Activated naive CD4-positive, alpha-beta T cell treated with Interleukin-2 at 50 U/mL for 16 hours (primary cell): ENCODE results near the gene FAM90A1.
"Not testable (repeated sequence)": the region's sequence is repeated elsewhere in the genome, so short reads cannot be mapped to it uniquely, and the experiment has no call there.

ENCODE experiments used
- DNase-seq: peaks from one replicate; pipeline ENCODE4 v3.0.0-alpha.2; 2020

The FAM90A1 gene, protein sequence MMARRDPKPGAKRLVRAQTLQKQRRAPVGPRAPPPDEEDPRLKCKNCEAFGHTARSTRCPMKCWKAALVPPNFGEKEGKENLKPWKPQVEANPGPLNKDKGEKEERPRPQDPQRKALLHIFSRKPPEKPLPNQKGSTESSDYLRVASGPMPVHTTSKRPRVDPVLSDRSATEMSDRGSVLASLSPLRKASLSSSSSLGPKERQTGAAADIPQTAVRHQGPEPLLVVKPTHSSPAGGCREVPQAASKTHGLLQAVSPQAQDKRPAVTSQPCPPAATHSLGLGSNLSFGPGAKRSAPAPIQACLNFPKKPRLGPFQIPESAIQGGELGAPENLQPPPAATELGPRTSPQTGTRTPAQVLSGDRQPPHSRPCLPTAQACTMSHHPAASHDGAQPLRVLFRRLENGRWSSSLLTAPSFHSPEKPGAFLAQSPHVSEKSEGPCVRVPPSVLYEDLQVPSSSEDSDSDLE

DNA sequence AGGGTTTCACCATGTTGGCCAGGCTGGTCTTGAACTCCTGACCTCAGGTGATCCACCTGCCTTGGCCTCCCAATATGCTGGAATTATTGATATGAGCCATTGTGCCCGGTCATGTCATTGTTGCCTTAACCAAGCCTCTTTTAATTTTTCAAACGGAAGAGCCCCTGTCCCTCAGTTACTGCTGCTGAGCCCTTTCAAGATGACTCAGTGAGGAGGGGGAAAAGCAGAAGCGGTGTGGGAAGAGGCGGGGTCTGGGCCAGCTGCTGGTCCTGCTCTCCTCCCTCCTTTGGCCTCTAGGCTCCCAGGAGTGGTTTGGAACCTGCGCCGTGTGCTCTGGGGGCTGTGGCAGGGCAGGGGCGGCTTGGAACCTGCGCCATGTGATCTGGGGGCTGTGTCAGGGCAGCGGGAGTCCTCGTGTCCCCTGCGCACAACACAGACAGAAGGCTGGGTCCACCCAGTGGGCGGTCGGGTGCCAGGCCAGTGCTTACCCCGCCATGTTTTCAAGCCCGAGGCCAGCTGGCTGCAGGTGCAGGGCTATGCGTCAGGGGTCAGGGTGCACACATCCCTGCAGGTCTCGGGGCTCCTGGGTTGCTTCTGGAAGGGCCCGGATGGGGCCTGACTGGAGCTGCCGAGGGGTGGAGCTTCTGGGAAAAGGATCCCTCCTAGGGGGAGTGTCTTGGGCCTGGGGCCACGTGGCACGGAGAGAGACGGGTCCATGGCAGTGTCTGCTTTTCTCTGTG lies at the start of gene FAM90A1:
Gene FAM90A1 (minus strand): TSS at position 627 of the 740 bp plus-strand sequence. CDS start 2,786 bp downstream, outside the sequence.
- DNase-seq: not testable (repeated sequence)

DNA sequence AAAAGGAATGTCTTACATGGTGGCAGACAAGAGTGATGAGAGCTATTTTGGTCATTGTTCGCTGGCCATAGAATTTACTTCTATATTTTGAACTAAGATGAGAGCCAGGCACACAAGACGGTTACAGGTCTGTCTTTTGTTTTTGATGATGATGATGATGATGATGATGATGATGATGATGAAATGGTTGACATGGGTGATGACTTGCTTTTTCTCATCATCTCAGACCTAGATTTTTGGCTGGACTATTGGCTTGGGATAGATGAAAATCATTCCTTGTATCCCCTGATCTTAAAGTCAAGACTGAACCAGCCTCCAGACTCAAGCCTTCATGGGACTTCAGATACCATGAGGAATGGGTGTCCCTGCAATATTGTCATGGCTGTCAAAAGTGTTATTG lies 49.0 kb upstream of the FAM90A1 start:
- not testable (repeated sequence) for DNase-seq

DNA sequence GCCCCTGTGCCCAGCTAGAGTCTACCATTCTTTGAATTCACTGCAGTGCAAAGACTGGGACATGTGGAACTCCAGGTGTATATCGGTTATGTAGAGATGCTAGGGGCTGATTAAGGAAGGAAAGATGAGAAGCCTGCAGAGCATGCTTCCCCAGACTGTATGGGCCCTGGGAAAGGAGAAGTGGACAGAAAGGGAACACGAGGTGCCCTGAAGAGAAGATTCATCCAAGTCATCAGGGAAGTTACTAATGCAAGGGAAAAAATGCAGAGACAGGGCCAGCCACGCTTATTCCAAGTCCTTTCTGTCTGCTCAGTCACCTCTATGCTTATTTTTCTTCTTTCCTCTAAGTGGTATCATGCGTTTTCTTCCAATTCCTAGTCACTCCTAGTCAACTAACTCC lies 39.3 kb upstream of the FAM90A1 start:
- DNase-seq: not testable (repeated sequence)

DNA sequence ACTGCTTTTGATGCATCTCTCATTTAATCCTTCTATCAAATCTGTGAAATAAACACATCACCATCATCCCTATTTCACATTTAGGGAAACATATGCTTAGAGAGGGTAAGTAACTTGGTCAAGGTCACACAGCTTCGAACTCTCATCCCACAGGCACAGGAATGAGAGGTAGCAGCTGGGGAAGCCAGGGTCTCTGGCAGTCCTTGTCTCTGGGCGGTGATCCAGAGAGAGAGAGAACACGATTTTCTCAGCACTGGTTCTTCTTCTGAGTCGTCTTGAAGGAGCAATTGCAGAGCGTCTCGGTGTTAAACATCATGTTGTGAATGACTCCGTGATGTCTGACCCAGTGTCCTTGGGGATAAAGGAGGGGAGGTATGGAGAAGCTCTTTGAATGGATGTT lies 36.8 kb upstream of the FAM90A1 start:
- DNase-seq: not testable (repeated sequence)

DNA sequence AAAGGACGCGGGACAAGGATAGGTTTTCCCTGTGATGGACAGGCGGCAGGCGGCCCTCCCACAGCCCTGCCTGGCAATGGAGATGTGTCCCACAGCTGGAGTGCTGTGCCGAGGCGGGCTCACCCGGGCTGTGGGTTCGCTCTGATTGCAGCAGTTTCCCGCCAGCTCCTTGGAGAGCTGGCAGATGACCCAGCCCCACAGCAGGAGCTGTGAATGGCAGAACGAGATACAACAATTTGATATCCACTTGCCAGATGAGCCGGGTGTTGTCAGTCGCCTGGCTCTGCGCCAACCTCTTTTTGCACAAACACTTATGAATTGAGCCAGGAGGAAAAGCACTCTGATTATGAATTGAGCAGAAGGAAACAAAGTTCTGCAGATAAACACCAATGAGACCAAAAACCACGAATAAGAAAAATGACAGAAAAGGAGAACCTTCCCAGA lies 33.7 kb upstream of the FAM90A1 start:
- not testable (repeated sequence) for DNase-seq

DNA sequence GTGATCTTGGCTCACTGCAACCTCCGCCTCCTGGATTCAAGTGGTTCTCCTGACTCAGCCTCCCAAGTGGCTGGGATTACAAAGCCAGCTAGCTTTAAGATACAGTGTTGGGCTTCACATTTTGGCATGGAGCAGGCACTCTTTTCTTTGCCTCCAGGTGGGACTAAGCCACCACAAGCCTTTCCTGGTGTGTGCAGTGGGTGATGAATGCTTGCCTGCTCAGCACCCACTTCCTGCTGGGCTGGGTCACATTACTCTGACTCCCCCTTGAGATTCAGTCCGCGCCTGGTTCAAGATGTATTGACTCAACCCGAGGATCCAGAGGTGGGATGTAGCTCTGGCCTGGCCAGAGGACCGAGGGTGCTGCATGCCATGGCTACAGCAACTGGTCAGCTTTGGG lies 28.9 kb upstream of the FAM90A1 start:
- DNase-seq: not testable (repeated sequence)

DNA sequence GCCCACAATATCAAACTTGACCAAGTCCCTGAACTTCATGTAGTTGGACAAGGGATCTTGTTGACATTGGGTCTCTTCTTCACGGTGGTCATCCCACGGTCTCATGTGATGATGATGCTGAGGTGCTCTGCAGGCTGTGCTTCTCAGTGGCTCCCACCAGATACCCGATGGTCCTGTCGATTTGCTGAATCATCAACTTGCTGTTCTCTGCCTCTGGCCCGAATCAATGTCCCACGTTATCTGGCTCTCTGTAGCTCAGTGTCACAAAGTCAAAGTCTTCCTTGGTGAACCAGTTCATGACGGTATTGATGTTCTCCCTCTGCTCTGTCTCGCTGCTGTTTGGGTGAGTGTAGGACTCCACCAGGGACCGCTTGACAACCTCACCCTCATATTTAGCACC lies 27.3 kb upstream of the FAM90A1 start:
- DNase-seq: not testable (repeated sequence)

DNA sequence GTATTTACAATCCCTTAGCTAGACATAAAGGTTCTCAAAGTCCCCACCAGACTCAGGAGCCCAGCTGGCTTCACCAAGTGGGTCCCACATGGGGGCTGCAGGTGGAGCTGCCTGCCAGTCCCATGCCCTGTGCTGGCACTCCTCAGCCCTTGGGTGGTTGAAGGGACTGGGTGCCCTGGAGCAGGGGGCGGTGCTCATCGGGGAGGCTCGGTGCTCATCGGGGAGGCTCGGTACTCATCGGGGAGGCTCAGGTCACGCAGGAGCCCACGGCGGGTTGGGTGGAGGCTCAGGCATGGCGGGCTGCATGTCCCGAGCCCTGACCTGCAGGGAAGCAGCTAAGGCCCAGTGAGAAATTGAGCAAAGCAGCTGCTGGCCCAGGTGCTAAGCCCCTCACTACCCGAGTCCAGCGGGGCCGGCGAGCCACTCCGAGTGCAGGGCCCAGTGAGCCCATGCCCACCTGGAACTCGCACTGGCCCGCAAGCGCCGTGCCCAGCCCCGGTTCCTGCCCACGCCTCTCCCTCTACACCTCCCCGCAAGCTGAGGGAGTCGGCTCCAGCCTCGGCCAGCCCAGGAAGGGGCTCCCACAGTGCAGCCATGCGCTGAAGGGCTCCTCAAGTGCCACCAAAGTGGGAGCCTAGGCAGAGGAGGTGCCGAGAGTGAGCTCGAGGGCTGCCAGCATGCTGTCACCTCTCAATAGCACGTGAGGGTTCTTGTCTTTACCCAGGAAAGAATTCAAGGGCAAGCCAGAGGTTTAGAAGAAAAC lies 24.8 kb upstream of the FAM90A1 start:
- not testable (repeated sequence) for DNase-seq

DNA sequence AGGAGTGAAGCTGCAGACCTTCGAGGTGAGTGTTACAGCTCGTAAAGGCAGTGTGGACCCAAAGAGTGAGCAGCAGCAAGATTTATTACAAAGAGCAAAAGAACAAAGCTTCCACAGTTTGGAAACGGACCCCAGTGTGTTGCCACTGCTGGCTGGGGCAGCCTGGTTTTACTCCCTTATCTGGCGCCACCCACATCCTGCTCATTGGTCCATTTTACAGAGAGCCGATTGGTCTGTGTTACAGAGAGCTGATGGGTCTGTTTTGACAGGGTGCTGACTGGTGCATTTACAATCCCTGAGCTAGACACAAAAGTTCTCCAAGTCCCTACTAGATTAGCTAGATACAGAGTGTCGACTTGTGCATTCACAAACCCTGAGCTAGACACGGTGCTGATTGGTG lies 24.2 kb upstream of the FAM90A1 start:
- not testable (repeated sequence) for DNase-seq

DNA sequence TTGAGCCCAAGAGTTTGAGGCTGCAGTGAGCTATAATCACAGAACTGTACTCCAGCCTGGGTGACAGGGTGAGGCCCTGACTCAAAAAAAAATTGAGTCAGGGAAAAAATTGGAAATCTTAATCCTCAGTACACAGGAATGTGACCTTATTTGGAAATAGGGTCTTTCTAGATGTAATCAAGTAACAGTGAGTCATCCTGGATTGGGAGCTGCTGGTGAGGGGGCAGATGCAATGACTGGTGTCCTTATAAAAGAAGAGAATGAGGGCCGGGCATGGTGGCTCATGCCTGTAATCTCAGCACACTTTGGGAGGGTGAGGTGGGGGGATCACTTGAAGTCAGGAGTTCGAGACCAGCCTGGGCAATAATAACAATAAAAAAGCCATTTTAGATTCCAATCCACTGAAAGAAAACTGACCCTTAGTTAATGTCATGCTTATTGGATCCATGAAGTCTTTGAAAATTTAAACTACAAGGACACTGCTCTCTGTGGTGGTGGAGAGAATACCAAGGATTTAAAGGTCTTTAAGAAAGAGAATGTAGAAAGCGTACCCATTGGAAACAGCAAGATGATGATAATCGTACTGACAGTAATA lies 19.6 kb upstream of the FAM90A1 start:
- DNase-seq: not testable (repeated sequence)

DNA sequence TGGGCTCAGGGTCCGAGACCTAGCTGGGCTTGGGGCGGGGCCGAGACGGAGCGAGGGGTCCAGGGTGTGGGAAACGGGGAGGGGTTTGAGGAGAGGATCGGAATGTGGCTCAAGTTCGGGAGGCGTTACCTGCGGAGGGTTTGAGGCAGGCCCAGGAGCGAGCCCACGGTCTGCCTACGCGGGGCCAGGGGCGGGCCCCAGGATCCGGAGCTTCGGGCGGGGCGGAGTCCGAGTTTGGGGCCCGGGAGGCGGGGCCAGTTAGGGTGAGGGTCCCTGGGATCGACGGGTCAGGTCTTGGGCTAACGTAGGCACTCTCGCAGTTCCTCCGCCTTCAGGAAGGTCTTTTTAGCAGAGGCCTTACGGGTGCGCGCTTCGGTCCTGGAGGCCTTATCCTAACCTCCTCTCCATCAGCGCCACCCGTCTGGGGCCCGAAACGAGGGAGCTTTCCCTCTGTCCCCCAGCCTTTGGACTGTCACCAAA lies 16.3 kb upstream of the FAM90A1 start:
- DNase-seq: not testable (repeated sequence)

DNA sequence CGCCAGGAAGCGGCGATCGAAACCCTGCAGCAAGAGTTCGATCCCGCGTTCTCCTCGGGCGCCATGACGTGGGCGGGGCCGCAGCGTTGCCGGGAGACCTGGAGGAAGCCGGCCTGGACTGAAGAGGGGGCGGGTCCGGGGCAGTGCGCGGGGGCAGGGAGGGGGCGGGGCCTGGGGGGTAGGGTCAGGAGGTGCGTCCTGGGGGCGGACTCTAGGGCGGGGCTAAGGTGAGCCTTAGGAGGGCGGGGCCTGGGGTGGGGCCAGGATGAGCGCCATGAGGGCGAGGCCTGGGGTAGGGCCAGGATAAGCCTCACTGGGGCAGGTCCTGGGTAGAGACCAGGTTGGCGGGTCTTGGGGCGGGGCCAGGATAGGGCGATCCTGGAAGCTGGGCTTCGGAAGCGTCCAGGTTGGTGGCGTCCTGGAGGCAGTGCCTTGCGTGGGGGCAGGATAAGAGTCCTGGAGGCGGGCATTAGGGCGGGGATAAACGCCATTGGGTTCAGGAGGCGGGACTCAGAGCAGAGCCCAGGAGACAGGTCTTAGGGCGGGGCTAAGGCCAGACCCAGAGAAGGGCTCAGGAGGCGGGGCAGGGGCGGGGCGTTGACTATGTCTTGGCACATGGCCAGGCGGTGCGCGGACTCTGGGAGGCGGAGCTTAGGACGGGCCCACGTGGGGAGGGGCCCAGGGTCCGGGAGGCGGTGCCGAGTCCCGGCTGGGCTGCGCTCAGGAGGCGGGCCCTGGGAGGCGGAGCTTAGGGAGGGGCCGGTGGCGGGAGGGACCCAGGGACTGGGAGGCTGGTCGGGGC lies 15.7 kb upstream of the FAM90A1 start:
- peak; percentile 100 for DNase-seq

DNA sequence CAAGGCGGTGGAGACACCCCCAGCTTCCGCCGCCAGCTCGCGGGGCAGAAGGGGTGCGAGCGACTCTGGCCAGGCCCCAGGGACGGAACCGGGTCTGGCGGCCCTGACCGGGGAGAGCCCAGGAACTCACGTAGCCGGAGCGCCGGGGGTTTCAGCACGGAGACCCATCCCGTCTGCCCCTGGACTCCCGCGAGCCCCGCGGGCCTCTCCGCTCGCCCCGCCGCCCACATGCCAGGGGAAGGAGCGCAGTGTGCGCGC lies 15.1 kb upstream of the FAM90A1 start:
- not testable (repeated sequence) for DNase-seq

DNA sequence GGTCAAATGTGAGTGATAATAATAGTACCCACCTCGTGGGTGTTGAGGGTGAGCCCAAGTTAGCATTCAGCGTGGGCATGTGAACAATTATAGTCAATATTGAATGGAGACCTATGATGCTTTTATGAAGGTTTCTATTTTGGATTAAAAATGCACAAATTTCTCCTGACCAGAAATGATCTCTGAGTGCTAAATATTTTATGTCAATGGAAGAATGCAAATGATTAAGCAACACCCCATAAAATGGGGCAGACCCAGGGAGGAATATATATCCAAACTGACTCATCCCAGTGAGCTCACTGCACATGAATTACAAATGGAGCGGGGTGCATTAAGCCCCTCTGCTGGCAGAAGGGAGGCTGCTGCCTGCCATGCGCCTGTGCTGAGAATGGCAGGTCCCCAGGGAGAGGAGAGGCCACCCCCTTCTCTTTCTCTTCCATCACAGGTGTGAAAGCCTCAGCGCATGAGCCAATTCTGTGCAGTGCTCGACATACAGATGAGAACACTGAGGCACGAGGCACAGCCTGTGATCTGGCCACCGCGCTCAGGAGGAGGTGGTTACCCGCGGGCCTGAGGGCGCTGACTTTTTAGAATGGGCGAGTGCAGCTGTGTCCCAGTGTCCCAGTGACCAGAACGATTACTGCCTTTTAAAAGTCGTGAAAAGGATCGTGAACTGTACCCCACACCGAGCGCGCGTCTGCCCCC lies 14.7 kb upstream of the FAM90A1 start:
- DNase-seq: peak; percentile 38

DNA sequence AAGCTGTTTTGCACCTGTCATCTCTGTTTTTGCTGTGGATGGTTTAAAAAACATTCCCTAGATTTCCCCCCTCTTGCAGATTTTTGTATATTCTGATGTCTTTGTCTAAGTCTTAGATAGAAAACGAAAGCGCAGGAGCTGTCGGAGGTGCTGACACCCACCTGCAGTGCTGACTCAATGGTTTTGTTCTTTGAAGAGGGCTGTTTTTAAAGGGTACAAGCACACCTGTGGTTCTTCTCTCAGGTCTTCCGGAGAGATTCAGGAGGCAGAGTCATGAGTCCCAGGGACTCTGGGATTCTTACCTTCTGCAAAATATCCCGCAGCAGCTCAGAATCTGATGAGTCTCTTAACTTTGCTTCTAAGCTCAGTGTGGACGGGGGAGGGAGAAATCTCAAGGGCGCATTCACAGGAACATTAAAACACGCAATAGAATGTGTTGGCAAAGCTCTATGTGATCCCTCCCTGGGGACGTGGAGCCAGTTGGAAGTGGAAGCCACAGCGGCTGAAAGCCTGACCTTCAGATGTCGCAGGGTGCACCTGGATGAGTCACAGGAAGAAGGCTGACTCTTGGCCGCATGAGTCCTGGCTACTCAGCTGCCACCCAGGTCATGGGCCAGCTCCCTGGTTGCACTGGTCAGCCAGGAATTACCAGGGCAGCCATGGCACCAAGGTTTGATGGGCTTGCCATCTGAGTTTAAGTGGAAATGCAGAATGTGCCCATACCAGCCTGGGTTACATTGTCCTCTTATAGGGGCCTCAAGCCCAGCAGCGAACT lies 13.1 kb upstream of the FAM90A1 start:
- not testable (repeated sequence) for DNase-seq

DNA sequence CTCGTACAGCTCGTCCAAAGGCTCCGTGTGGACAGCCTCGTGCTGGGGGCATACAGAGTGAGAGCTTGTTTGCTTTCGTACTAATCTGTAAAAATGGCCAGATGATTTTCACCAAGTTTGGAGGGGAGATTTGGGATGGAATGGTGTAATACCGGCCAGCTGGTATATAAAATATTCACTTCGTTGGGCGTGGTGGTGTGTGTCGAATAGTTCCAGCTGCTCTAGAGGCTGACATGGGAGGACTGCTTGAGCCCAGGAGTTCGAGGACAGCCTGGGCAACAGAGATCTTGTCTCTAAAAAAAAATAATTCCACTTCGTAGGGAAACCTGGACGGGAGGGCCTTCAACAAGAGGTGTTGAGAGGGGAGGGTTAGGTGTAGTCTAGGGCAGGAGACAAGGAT lies 9.6 kb upstream of the FAM90A1 start:
- DNase-seq: not testable (repeated sequence)

DNA sequence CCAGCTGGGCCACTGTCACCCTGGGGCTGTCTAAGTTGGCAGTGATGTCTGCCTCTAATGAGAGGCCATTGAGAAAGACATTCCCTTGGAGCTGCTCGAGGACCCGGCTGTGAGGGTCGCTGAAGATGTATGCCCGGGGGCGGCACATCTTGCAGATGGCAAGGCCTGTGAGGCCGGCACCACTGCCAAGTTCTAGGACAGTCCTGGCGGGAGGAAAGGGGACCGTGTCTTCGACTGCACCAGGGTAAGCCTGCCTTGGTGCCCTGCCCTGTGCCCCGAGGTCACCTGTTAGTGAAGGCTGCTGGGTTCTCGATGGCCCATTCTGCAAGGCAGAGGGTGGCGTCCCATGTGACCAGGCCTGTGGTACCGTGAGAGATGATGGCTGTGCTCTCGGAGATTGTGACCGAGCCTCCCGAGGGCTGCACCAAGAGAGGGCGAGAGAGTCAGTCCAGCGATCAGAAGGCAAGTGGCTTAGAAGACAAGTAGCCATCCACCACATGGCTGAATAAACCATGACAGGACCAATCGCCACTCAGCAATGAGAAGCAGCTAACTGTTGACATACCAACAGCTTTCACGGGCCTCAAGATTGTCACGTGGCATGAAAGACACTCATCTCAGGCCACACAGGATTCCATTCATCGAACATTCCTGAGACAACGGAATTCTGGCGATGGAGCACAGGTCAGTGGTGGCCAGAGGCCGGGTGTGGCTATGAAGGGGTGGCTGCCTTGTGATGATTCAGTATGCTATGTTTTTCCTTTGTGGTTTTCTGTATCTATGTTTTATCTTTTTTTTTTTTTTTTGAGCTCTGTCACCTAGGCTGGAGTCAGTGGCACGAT lies 8.1 kb upstream of the FAM90A1 start:
- DNase-seq: not testable (repeated sequence)

DNA sequence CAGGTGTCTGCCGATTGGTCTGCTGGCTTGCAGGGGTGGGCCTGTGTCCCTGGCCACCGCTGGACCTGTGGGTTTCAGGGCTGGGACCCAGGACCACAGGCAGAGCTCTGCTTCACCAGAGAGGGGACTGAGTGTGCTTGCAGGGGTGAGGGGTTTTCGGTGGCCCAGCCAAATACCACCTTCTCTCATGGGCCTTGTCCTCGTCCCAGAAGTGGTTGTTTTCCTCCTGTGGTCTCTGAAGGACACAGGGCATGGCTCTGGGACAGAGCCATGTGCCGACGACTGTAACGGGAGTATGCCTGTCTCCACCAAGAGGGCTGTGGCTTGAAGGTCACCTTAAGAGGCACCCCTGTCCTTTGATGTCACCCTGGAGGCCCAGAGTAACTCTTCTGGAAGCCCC lies 7.3 kb upstream of the FAM90A1 start:
- not testable (repeated sequence) for DNase-seq

DNA sequence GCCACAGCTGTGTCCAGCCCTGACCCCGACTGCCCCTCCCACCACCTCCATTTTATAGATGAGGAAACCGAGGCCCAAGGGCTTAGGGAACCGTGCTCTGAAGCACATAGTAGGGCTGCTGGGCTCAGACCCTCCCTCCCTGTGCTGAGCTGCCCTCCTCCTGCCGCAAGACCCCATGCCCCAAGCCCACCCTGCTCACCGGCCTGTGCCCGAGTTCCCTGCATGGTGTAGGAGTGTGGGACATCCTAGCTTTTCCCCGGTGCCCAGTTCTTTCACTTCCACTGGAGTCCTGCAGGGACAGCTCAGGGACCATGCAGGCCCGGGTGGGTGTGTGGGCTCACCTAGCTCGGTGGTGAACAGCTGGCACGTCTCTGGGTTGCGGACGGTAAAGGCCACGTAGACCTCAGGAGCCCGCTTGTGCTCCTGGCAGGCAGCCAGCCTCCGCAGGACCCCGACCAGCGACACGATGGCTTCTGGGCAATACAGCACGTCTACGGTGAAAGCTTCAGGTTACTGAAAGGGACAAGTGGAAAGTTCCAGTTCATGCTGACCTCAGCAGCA lies 6.6 kb upstream of the FAM90A1 start:
- not testable (repeated sequence) for DNase-seq
